Suprapubic skin (tissue), 4 donors: Measurements from ENCODE around the gene C4orf54.

Experiments used
- CTCF ChIP-seq, 2 donors: fragments of 200-600 bp in 1 of 2; fragments of 450-650 bp in 1 of 2; sonication (generic) in 1 of 2; IDR thresholded peaks; one replicate each; pipeline ENCODE4 v1.5.1; 2016 to 2019; ENCODE audit warnings: antibody characterized with exemption in 2 of 2, mild to moderate bottlenecking in 1 of 2, moderate library complexity in 1 of 2
- EP300 ChIP-seq: sonication (generic); formaldehyde crosslinking; IDR thresholded peaks from one replicate; pipeline ENCODE4 v1.6.1; 2017; ENCODE audit warnings: antibody characterized with exemption
- POLR2A ChIP-seq, 2 donors: fragments of 450-650 bp; IDR thresholded peaks; one replicate each; pipeline ENCODE4 v1.6.1; 2017; ENCODE audit warnings: antibody characterized with exemption in 2 of 2, mild to moderate bottlenecking in 2 of 2, moderate library complexity in 2 of 2
- POLR2AphosphoS5 ChIP-seq, 3 donors: sonication (generic); formaldehyde crosslinking; IDR thresholded peaks; one replicate each; pipeline ENCODE4 v1.6.1; 2017; ENCODE audit warnings: antibody characterized with exemption in 3 of 3

- TF ChIP-seq CTCF (IDR thresholded peaks at IDR 0.05) (no peak), POLR2A (IDR thresholded peaks at IDR 0.05) (no peak), POLR2AphosphoS5 (IDR thresholded peaks at IDR 0.05) (no peak), EP300 (no peak)
These were observed 22.0 kb downstream of the C4orf54 start for GRCh38 chr4:99635601-99636000.
